ENCODE measurements around the gene ICAM2. TPM values are rescaled to one million over a fixed set of nuclear protein-coding genes. Genes with fewer than 3 reads are reported as not detected.

Gene ICAM2
- total RNA-seq, 1 donor from 2014 or later, result not detected

DNA sequence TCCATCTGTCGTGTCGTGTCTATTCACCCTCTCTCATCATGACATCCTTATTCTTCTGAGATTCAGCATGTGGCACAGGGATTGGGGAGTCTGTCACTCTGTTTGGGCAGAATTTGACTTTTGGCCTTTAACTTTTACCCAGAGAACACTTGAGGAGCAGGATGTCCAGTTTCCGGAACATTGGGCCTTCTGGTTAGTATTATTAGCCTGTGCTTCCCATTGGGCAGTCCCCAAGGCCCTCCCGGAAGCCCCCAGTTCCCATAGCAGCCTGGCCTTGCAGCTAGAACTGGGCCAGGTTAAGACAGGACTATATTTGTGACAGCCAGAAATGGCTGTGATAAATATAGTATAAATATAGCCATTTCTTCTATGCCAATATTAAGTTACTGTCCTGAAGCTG, 57.3 kb downstream of the ICAM2 start:
- TF ChIP-seq CTCF (IDR thresholded peaks at IDR 0.05; ENCODE audit: insufficient read depth, low read depth, low read length) (no peak), EZH2 (IDR thresholded peaks at IDR 0.05; ENCODE audit: insufficient read depth, low read length) (no peak)
- H3K27ac Mint-ChIP-seq (ENCODE audit: unreplicated experiment), result no peak overlapping the region
- no peaks in the 10 kb centered on the region for H3K36me3 Mint-ChIP-seq (ENCODE audit: low read depth, unreplicated experiment)
- Histone ChIP-seq H3K4me2 (ENCODE audit: low read length) (no peak overlapping the region), H3K27ac (ENCODE audit: low read depth, low read length) (no peak overlapping the region), H2AFZ (ENCODE audit: low read depth, low read length) (no peak overlapping the region), H3K9ac (ENCODE audit: low read length) (no peak overlapping the region), H3K4me3 (ENCODE audit: insufficient read depth, low read depth, low read length) (no peak overlapping the region), H3K27me3 (ENCODE audit: insufficient read depth, low read length) (no peaks in the 10 kb centered on the region), H3K36me3 (ENCODE audit: insufficient read depth, low read length) (no peaks in the 10 kb centered on the region), H3K79me2 (ENCODE audit: insufficient read depth, low read length) (no peaks in the 10 kb centered on the region), H3K4me1 (ENCODE audit: insufficient read depth, low read length) (no peaks in the 10 kb centered on the region), H3K9me3 (ENCODE audit: insufficient read depth, low read depth, low read length) (no peaks in the 10 kb centered on the region), H4K20me1 (ENCODE audit: insufficient read depth, low read length) (no peaks in the 10 kb centered on the region)
- H3K4me1 Mint-ChIP-seq (ENCODE audit: low read depth, unreplicated experiment), result no peaks in the 10 kb centered on the region
- no peak for DNase-seq (ENCODE audit: low read depth)
- H3K9me3 Mint-ChIP-seq (ENCODE audit: unreplicated experiment), result no peaks in the 10 kb centered on the region
- peaks cover 28% of the 10 kb centered on the region for H3K27me3 Mint-ChIP-seq (ENCODE audit: low read depth, unreplicated experiment)
- no peak for FAIRE-seq
- H3K4me3 Mint-ChIP-seq (ENCODE audit: unreplicated experiment), result no peak overlapping the region

GRCh38 chr17:63962298-63962744, 58.1 kb downstream of the ICAM2 start:
- Mint-ChIP-seq H3K36me3 (ENCODE audit: low read depth, unreplicated experiment) (no peaks in the 10 kb centered on the region), H3K9me3 (ENCODE audit: unreplicated experiment) (no peaks in the 10 kb centered on the region), H3K27ac (ENCODE audit: unreplicated experiment) (no peak overlapping the region), H3K4me1 (ENCODE audit: low read depth, unreplicated experiment) (no peaks in the 10 kb centered on the region), H3K27me3 (ENCODE audit: low read depth, unreplicated experiment) (peaks cover 25% of the 10 kb centered on the region), H3K4me3 (ENCODE audit: unreplicated experiment) (no peak overlapping the region)
- no peak overlapping the region for H3K4me3 ChIP-seq (ENCODE audit: insufficient read depth, low read depth, low read length)
- no peak overlapping the region for H3K4me2 ChIP-seq (ENCODE audit: low read length)
- no peak for FAIRE-seq
- H4K20me1 ChIP-seq (ENCODE audit: insufficient read depth, low read length), result no peaks in the 10 kb centered on the region
- DNase-seq (ENCODE audit: low read depth), result no peak
- TF ChIP-seq CTCF (IDR thresholded peaks at IDR 0.05; ENCODE audit: insufficient read depth, low read depth, low read length) (no peak), EZH2 (IDR thresholded peaks at IDR 0.05; ENCODE audit: insufficient read depth, low read length) (no peak)
- no peaks in the 10 kb centered on the region for H3K27me3 ChIP-seq (ENCODE audit: insufficient read depth, low read length)
- H3K9ac ChIP-seq (ENCODE audit: low read length), result no peak overlapping the region
- H3K27ac ChIP-seq (ENCODE audit: low read depth, low read length), result no peak overlapping the region
- no peaks in the 10 kb centered on the region for H3K9me3 ChIP-seq (ENCODE audit: insufficient read depth, low read depth, low read length)
- H2AFZ ChIP-seq (ENCODE audit: low read depth, low read length), result no peak overlapping the region
- H3K79me2 ChIP-seq (ENCODE audit: insufficient read depth, low read length), result no peaks in the 10 kb centered on the region
- H3K4me1 ChIP-seq (ENCODE audit: insufficient read depth, low read length), result no peaks in the 10 kb centered on the region
- H3K36me3 ChIP-seq (ENCODE audit: insufficient read depth, low read length), result no peaks in the 10 kb centered on the region

DNA sequence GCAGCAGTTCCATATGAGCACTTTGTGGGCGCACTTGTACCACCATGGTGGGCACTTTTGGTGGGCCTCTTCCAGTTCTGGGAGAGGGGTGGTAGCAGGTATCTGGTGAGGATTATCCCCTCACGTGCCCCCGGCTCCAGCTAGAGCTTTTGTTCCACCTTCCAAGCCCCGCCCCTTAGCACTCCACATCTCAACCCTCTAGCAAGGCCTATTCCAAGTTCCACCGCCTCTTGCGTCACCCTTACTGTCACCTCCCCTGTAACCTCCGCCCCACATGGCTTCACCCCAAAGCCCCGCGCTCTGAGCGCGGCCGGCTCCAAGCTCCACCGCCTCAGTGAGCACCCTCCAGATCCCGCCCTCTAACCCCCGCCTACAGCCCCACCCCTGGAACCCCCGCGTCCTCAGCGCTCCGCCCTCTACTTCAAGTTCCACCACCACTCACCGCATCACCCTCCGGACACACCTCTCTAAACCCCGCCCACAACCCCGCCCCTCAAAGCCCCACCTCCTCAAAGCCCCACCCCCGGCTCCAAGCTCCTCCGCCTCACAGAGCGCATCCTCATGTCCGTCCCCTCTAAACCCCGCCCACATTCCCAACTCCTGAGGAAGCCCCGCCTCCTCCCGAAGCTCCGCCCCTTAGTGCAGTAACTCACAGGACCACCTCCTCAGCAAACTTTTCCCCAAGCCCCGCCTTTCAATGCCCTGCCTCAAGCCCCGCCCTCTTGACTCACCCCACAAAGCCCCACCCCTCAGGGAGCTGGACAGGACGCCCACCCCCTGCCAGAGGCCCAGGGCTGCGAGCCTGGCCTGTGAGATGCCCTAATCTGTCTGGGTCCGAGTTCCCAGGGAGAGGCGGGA, 58.8 kb downstream of the ICAM2 start:
- H3K4me3 ChIP-seq (ENCODE audit: insufficient read depth, low read depth, low read length), result no peak overlapping the region
- FAIRE-seq, result no peak

More for the DNA sequence above, 58.8 kb downstream of the ICAM2 start:
- Histone ChIP-seq H4K20me1 (ENCODE audit: insufficient read depth, low read length) (no peaks in the 10 kb centered on the region), H3K36me3 (ENCODE audit: insufficient read depth, low read length) (no peaks in the 10 kb centered on the region), H3K4me2 (ENCODE audit: low read length) (peak overlapping the region; percentile 56), H2AFZ (ENCODE audit: low read depth, low read length) (no peak overlapping the region), H3K27me3 (ENCODE audit: insufficient read depth, low read length) (no peaks in the 10 kb centered on the region), H3K9me3 (ENCODE audit: insufficient read depth, low read depth, low read length) (no peaks in the 10 kb centered on the region), H3K9ac (ENCODE audit: low read length) (no peak overlapping the region), H3K27ac (ENCODE audit: low read depth, low read length) (no peak overlapping the region), H3K4me1 (ENCODE audit: insufficient read depth, low read length) (no peaks in the 10 kb centered on the region), H3K79me2 (ENCODE audit: insufficient read depth, low read length) (no peaks in the 10 kb centered on the region)
- H3K4me3 Mint-ChIP-seq (ENCODE audit: unreplicated experiment), result peak overlapping the region; percentile 45
- no peak overlapping the region for H3K27ac Mint-ChIP-seq (ENCODE audit: unreplicated experiment)
- H3K27me3 Mint-ChIP-seq (ENCODE audit: low read depth, unreplicated experiment), result peaks cover 25% of the 10 kb centered on the region
- H3K9me3 Mint-ChIP-seq (ENCODE audit: unreplicated experiment), result no peaks in the 10 kb centered on the region
- TF ChIP-seq CTCF (IDR thresholded peaks at IDR 0.05; ENCODE audit: insufficient read depth, low read depth, low read length) (no peak), EZH2 (IDR thresholded peaks at IDR 0.05; ENCODE audit: insufficient read depth, low read length) (no peak)
- peaks cover under 1% of the 10 kb centered on the region for H3K4me1 Mint-ChIP-seq (ENCODE audit: low read depth, unreplicated experiment)
- peak; percentile 14 for DNase-seq (ENCODE audit: low read depth)
- H3K36me3 Mint-ChIP-seq (ENCODE audit: low read depth, unreplicated experiment), result no peaks in the 10 kb centered on the region
